ENCODE data around the gene DAPK2. TPM values are rescaled to one million over a fixed set of nuclear protein-coding genes. Genes with fewer than 3 reads are reported as not detected.

The DAPK2 gene
- total and polyA plus RNA-seq, 2 donors (not counting 1 experiment from before 2014, with no cell fraction given), result 14.4 to 21.4 TPM

DNA sequence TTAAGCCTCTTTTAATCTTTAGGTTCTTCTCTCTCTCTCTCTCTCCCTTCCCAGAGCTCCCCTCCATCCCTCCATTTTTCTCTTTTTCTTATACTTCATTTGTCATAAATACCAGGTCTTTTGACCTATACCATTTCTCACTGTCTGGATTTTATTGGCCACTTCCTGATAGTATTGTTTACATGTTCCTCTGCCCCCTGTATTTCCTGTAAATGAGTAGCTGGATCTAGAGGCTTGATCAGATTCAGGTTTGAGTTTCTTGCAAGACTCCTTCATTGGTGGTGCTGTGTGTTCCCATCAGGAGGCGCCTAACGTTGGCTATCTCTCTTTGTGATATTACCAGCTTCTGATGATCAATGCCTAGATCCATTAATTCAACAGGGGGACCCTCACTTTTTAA is 42.2 kb downstream of the DAPK2 start:
- TF ChIP-seq EZH2 (IDR thresholded peaks at IDR 0.05; ENCODE audit: low read length, missing control alignments), result no peak
- Histone ChIP-seq H4K20me1 (ENCODE audit: control insufficient read depth, extremely low read depth, insufficient read depth, low read length) (no peaks in the 10 kb centered on the region), H3K4me2 (ENCODE audit: extremely low read depth, insufficient read depth, low read length) (no peak overlapping the region), H2AFZ (ENCODE audit: low read length) (no peak overlapping the region), H3K9ac (ENCODE audit: insufficient read depth, low read length) (no peak overlapping the region), H3K4me1 (ENCODE audit: control insufficient read depth, extremely low read depth, insufficient read depth, low read length) (peaks cover 12% of the 10 kb centered on the region), H3K27ac (ENCODE audit: insufficient read depth, low read length) (no peak overlapping the region), H3K36me3 (ENCODE audit: control insufficient read depth, insufficient read depth, low read length) (no peaks in the 10 kb centered on the region), H3K4me3 (replicated peaks in 1 of 4; ENCODE audit: control extremely low read depth in 1 of 4, insufficient read depth in 1 of 4, low read depth in 3 of 4, low read length in 4 of 4) (no peak overlapping the region), H3K9me3 (ENCODE audit: control insufficient read depth, insufficient read depth, low read depth, low read length) (no peaks in the 10 kb centered on the region), H3K79me2 (ENCODE audit: control insufficient read depth, insufficient read depth, low read length) (no peaks in the 10 kb centered on the region), H3K27me3 (ENCODE audit: control insufficient read depth, insufficient read depth, low read length) (no peaks in the 10 kb centered on the region)
- no peak for DNase-seq (ENCODE audit: low read depth in 2 of 2)

DNA sequence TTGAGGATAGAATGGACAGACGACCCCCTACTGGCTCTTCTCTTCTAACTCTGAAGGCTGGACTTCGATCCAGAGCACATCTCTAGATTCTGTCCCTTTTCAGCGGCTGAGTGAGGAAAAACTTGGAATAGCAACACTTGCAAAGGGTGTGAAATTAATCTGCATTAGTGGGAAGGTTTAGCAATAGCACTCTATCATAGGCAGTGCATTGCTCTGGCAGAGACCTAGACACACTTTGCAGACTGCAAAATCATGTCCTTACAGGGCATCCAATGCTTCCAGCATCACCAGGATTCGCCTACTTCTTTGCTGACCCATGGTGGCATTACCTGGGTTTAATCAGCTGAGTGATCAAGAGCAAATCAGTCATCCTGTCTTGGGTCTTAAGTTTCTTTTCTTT is 43.1 kb downstream of the DAPK2 start:
- Histone ChIP-seq H3K27me3 (ENCODE audit: control insufficient read depth, insufficient read depth, low read length) (no peaks in the 10 kb centered on the region), H3K27ac (ENCODE audit: insufficient read depth, low read length) (no peak overlapping the region), H3K9ac (ENCODE audit: insufficient read depth, low read length) (no peak overlapping the region), H3K4me1 (ENCODE audit: control insufficient read depth, extremely low read depth, insufficient read depth, low read length) (peaks cover 19% of the 10 kb centered on the region), H3K9me3 (ENCODE audit: control insufficient read depth, insufficient read depth, low read depth, low read length) (no peaks in the 10 kb centered on the region), H3K4me2 (ENCODE audit: extremely low read depth, insufficient read depth, low read length) (no peak overlapping the region), H4K20me1 (ENCODE audit: control insufficient read depth, extremely low read depth, insufficient read depth, low read length) (no peaks in the 10 kb centered on the region), H3K4me3 (replicated peaks in 1 of 4; ENCODE audit: control extremely low read depth in 1 of 4, insufficient read depth in 1 of 4, low read depth in 3 of 4, low read length in 4 of 4) (no peak overlapping the region), H3K36me3 (ENCODE audit: control insufficient read depth, insufficient read depth, low read length) (no peaks in the 10 kb centered on the region), H3K79me2 (ENCODE audit: control insufficient read depth, insufficient read depth, low read length) (no peaks in the 10 kb centered on the region), H2AFZ (ENCODE audit: low read length) (no peak overlapping the region)
- TF ChIP-seq EZH2 (IDR thresholded peaks at IDR 0.05; ENCODE audit: low read length, missing control alignments), result no peak
- TF ChIP-seq, protein P1, sequence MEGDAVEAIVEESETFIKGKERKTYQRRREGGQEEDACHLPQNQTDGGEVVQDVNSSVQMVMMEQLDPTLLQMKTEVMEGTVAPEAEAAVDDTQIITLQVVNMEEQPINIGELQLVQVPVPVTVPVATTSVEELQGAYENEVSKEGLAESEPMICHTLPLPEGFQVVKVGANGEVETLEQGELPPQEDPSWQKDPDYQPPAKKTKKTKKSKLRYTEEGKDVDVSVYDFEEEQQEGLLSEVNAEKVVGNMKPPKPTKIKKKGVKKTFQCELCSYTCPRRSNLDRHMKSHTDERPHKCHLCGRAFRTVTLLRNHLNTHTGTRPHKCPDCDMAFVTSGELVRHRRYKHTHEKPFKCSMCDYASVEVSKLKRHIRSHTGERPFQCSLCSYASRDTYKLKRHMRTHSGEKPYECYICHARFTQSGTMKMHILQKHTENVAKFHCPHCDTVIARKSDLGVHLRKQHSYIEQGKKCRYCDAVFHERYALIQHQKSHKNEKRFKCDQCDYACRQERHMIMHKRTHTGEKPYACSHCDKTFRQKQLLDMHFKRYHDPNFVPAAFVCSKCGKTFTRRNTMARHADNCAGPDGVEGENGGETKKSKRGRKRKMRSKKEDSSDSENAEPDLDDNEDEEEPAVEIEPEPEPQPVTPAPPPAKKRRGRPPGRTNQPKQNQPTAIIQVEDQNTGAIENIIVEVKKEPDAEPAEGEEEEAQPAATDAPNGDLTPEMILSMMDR (conservative IDR thresholded peaks at IDR 0.05 in 1 of 2, IDR thresholded peaks at IDR 0.05 in 1 of 2; ENCODE audit: low read depth in 1 of 2, low read length in 2 of 2), result no peak
- DNase-seq (ENCODE audit: low read depth in 2 of 2), result no peak

DNA sequence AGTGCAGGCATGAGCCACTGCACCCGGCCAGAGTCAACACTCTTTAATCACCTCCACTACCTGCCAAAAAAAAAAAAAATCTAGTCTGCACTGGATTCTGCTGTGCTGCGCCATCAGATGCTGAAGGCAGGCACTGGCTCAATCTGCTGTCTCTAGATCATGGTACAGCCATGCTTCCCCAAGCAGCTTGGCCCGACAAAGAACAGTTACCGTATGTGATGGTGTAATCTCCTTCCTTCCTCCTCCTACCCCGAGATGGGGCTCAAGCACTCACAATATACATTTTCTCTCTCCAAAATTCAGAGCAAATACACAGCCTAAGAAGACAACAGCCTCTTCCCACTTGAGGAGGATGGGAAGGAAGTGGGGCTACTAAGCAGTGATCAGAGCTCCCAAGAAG is 45.1 kb downstream of the DAPK2 start:
- Histone ChIP-seq H3K79me2 (ENCODE audit: control insufficient read depth, insufficient read depth, low read length) (no peaks in the 10 kb centered on the region), H3K36me3 (ENCODE audit: control insufficient read depth, insufficient read depth, low read length) (no peaks in the 10 kb centered on the region), H3K4me1 (ENCODE audit: control insufficient read depth, extremely low read depth, insufficient read depth, low read length) (peaks cover 25% of the 10 kb centered on the region), H2AFZ (ENCODE audit: low read length) (no peak overlapping the region), H4K20me1 (ENCODE audit: control insufficient read depth, extremely low read depth, insufficient read depth, low read length) (no peaks in the 10 kb centered on the region), H3K9me3 (ENCODE audit: control insufficient read depth, insufficient read depth, low read depth, low read length) (no peaks in the 10 kb centered on the region), H3K4me2 (ENCODE audit: extremely low read depth, insufficient read depth, low read length) (no peak overlapping the region), H3K27me3 (ENCODE audit: control insufficient read depth, insufficient read depth, low read length) (no peaks in the 10 kb centered on the region), H3K9ac (ENCODE audit: insufficient read depth, low read length) (no peak overlapping the region), H3K4me3 (replicated peaks in 1 of 4; ENCODE audit: control extremely low read depth in 1 of 4, insufficient read depth in 1 of 4, low read depth in 3 of 4, low read length in 4 of 4) (no peak overlapping the region), H3K27ac (ENCODE audit: insufficient read depth, low read length) (no peak overlapping the region)
- DNase-seq (ENCODE audit: low read depth in 2 of 2), result no peak
- TF ChIP-seq, protein P1 (conservative IDR thresholded peaks at IDR 0.05 in 1 of 2, IDR thresholded peaks at IDR 0.05 in 1 of 2; ENCODE audit: low read depth in 1 of 2, low read length in 2 of 2), result no peak
- TF ChIP-seq EZH2 (IDR thresholded peaks at IDR 0.05; ENCODE audit: low read length, missing control alignments), result no peak

All from fibroblast of lung (primary cell).